Measurements from ENCODE around the gene TUBGCP5.
"Not testable (repeated sequence)": the region's sequence is repeated elsewhere in the genome, so short reads cannot be mapped to it uniquely, and the experiment has no call there.

TUBGCP5 gene
- 32.8 to 37.4 reads per million in 2 donors for total RNA-seq

GRCh38 chr15:23039143-23039916, at the start of gene TUBGCP5:
TUBGCP5 (minus strand) TSS chr15:23039569; CDS start chr15:23039543, 26 bp downstream.
- DNase-seq = peak; percentile 95

DNA sequence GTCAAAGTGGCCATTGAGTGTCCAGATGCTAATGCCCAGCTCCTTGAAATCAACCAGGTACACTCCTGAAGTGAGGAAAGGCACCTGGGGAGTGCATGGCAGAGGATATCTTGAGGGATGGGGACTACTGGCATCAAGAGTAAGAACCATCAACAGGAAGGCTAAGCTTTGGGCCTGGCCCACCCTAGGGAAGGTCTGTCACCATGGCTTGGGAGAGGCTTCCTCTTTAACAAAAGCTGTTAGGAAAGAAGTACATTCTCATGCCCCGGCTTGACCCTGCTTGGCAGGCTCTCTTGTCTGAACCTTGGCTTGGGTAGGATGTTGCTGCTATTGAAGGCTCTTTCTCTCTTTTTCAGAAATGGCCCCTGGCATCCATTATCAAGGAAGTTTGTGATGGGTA, 43.7 kb upstream of the TUBGCP5 start:
- no peak for DNase-seq

DNA sequence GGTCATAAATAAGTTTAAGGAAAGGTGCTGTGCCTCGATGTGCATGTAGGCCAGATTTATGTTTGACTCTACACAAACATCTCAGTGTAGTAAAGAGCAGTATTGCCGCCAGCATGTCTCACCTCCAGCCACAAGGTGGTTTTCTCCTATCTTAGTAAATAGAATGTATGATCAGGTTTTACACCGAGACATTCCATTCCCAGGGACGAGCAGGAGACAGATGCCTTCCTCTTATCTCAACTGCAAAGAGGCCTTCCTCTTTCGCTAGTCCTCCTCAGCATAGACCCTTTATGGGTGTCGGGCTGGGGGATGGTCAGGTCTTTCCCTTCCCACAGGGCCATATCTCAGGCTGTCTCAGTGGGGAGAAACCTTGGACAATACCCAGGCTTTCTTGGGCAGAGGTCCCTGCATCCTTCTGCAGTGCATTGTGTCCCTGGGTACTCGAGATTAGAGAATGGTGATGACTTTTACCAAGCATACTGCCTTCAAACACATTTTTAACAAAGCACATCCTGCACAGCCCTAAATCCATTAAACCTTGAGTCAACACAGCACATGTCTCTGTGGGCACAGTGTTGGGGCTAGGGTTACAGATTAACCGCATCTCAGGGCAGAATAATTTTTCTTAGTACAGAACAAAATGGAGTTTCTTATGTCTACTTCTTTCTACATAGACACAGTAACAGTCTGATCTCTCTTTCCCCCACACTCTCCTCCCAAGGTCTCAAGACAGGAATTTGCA, 42.8 kb upstream of the TUBGCP5 start:
- DNase-seq = not testable (repeated sequence)

DNA sequence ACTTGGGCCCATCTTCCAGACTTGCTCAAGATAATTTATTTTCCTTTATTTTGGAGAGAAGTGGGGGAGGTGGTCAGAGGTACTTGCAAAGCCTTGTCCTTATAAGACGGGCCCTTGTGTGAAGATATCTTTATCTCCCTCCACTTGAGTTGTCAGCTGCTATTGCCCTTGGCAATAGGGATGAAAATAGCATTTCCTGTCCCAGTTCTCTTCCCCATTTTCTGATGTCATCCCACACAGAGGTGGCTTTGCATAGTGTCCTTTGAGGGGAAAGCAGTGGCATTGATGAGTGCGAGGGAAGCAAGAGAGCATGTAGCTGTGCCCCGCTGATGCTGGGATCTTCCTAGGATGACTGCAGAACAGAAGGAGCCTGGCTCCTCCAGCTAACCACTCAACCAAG, 41.9 kb upstream of the TUBGCP5 start:
- DNase-seq = no peak

DNA sequence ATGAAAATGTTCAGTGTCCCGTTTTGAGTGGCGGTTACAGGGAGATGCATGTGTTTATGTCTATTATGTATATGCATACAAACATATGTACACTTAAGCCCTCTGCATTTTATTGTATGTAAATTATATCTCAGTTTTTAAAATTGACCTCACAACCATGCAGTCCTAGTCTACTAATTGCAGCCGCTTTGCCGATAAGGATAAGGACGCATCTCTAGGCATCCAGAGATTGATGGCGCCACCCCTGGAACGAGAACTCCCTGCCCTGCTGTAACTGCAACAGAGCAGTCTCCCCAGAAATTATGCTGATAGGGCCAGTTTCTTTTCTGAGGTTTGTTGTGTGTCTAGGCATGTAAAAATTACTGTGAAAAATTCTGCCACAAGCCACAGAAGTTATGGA, 40.4 kb upstream of the TUBGCP5 start:
- DNase-seq = no peak

DNA sequence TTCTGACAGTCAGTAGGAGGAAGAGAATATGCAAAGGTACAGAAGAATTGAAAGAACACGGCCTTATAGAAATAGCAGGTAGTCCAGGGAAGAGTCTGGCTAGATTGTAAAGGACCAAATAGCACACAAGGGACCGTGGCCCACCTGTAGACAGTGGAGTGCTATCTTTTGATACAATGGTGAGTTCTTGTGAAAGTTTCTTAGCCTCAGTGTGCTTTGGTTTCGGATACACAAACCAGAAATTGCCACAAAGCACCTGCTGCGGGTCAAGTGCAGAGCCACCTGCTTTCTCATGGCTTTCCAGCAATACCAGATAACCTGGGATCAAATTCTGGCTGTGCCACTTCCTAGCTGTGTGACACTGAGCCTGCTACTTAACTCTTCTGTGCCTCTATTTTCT, 36.6 kb upstream of the TUBGCP5 start:
- no peak for DNase-seq

DNA sequence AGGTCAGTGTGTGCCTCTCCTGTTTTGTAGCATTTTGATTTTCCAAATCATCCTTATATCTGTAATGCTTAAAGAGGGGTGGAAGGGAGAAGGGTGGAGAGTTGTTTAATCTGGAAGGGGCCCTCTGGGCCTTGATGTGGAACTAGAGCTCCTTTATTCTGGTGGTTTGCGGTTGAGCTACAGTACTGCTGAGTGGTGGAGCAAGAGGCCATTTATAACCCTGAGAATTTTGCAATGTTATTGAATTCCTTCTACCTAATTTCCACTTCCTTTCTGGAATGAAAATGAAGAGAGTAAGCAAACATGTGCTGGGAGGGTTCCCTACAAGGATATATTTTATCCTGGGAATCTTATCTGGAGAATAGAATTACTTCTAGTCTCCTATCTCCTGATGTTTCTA, 35.3 kb upstream of the TUBGCP5 start:
- DNase-seq = no peak

GRCh38 chr15:23073890-23074646, 34.7 kb upstream of the TUBGCP5 start:
- no peak for DNase-seq

DNA sequence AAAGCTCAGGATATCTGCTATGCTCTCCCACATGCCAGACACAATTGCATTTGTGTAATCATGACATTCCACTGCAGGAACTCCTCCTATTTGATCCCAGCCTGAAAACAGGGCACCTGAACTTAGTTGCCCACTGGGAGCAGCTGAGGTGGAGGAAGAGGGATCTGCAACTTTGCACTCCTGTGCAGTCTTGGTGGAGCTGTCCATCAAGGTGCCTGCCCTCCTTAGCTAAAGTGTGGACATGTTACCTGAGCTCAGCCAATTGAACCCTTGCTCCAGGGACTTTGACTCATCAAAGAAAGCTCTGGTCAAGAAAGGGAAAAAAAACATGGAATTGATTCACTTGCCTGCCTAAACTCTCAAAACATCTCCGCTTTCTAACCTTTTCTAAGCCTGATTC, 33.3 kb upstream of the TUBGCP5 start:
- DNase-seq = no peak

- DNase-seq = no peak
Observed at GRCh38 chr15:23069496-23070166, 30.3 kb upstream of the TUBGCP5 start.

GRCh38 chr15:23067416-23067815, 28.0 kb upstream of the TUBGCP5 start:
- no peak for DNase-seq

GRCh38 chr15:23065836-23066235, 26.5 kb upstream of the TUBGCP5 start:
- DNase-seq = no peak

- DNase-seq = no peak
Observed at GRCh38 chr15:23064156-23064555, 24.8 kb upstream of the TUBGCP5 start.

DNA sequence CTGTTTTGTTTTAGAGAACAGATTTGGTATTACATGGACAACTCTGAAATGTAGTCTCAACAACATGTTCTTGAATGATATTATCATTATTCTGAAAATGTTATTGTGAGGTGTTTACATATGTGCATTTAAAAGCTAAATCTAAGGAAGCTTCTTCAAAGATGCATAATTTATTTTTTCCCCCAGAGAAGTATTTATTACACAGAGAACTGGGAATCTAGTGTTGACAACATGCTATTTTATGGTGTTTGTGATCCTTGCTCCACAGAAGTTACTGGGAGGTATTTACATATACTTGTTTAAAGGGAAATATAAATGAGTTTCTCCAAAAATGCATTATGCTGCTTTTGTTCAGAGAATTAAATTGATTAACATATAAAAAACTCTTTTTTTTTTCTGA, 18.3 kb upstream of the TUBGCP5 start:
- no peak for DNase-seq

DNA sequence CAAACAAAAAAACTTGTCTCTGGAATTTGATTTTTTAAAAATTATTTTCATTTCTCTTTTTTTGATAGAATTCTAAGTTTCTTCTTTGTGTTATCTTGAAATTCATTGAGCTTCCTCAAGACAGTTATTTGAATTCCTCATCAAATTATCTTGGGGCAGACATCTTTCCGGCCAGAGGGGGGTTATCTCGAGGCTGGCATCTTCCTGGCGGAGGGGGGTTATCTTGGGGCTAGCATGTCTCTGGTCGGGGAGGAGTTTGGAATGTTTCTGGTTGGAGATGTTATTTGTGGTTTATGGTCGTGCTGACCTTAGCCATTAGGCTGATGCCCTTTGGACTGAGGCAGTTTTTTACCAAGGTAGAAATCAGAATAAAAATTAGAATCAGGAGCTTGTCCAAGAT, 15.9 kb upstream of the TUBGCP5 start:
- DNase-seq = no peak

DNA sequence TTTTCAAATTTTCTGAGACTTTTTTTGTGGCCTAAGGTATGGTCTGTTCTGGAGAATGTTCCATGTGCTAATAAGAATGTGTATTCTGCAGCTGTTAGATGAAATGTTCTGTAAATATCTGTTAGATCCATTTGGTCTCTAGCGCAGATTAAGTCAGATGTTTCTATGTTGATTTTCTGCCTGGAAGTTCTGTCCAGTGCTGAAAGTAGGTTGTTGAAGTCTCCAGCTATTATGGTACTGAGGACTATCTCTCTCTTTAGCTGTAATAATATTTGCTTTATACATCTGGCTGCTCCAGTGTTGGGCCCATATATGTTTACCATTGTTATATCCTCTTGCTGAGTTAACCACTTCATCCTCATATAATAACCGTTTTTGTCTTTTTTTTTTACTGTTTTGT, 13.2 kb upstream of the TUBGCP5 start:
- no peak for DNase-seq

DNA sequence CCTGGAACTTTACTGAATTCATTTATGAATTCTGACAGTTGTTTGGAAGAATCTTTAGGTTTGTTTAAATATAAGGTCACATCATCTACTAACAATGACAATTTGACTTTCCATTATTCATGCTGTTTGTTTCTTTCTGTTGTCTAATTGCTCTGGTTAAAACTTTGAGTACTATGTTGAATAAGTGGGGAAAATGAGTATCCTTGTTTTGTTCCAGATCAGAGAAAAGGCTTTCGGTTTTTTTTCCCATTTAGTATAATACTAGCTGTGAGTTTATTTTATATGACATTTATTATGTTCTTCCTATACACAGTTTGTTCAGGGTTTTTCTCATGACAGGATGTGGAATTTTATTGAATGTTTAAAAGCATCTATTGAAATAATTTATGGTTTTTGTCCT, 11.3 kb upstream of the TUBGCP5 start:
- no peak for DNase-seq

GRCh38 chr15:23049984-23050628, 10.7 kb upstream of the TUBGCP5 start:
- DNase-seq = no peak

- not testable (repeated sequence) for DNase-seq
Observed at GRCh38 chr15:23048572-23049282, 9.4 kb upstream of the TUBGCP5 start.

GRCh38 chr15:23043987-23044386, 4.6 kb upstream of the TUBGCP5 start:
- not testable (repeated sequence) for DNase-seq

GRCh38 chr15:23043535-23043934, 4.2 kb upstream of the TUBGCP5 start:
- not testable (repeated sequence) for DNase-seq

DNA sequence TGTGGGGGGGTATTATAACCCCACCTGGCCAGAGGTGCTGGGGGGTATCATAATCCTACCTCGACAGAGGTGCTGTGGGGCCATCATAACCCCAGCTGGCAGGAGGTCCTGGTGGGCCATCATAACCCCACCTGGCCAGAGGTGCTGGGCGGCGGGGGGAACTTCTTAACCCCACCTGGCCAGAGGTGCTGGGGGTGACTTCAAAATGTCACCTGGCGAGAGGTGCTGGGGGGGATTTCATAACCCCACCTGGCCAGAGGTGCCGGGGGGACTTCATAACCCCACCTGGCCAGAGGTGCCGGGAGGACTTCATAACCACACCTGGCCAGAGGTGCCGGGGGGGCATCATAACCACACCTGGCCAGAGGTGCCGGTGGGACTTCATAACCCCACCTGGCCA, 2.4 kb upstream of the TUBGCP5 start:
- DNase-seq = not testable (repeated sequence)
